CD4-positive, alpha-beta T cell (primary cell): ENCODE results near the gene OR4S1. TPM values are rescaled to one million over a fixed set of nuclear protein-coding genes. Genes with fewer than 3 reads are reported as not detected.

Source experiments
- ATAC-seq: fragments of 200-7000 bp; cut with Tn5 transposase; one replicate; pipeline ENCODE4 v1.10.0; 2022; ENCODE audit warnings: mild to moderate bottlenecking; ENCODE audit not compliant: poor library complexity
- CTCF ChIA-PET: fragments of 350-600 bp; sonication (Branson Sonifier 250); formaldehyde crosslinking; loops from one replicate; lab custom pipeline; 2021; ENCODE audit warnings: antibody characterized with exemption, inconsistent platforms; lab: Charles Lee
- POLR2A ChIA-PET: fragments of 350-600 bp; sonication (Branson Sonifier 250); formaldehyde crosslinking; loops from one replicate; lab custom pipeline; 2021; ENCODE audit warnings: antibody characterized with exemption, inconsistent platforms; lab: Charles Lee
- DNase-seq, 14 experiments: peaks; one replicate each; pipeline ENCODE4 v3.0.0-alpha.2; 2013 to 2020; ENCODE audit warnings: mixed read lengths in 2 of 14
- H3K27ac ChIP-seq, 2 donors: one replicate each; pipeline versions ENCODE4 v1.5.1 to v1.7.0; 2013; ENCODE audit warnings: low read length in 2 of 2, low read depth in 1 of 2, mild to moderate bottlenecking in 1 of 2
- H3K27me3 ChIP-seq, 2 experiments: 1 replicate in 1 of 2; 2 replicates in 1 of 2; pipeline versions ENCODE4 v1.6.1 to v1.7.0; 2013; ENCODE audit warnings: low read length in 2 of 2, control low read depth in 1 of 2, mild to moderate bottlenecking in 1 of 2, moderate library complexity in 1 of 2; ENCODE audit not compliant: insufficient read depth in 2 of 2, control insufficient read depth in 1 of 2
- H3K36me3 ChIP-seq: one replicate; pipeline ENCODE4 v1.6.1; 2013; ENCODE audit warnings: low read length, control low read depth; ENCODE audit not compliant: insufficient read depth
- H3K4me1 ChIP-seq: one replicate; pipeline ENCODE4 v1.6.1; 2013; ENCODE audit warnings: low read length, control low read depth; ENCODE audit not compliant: insufficient read depth
- H3K4me3 ChIP-seq: one replicate; pipeline ENCODE4 v1.5.1; 2013; ENCODE audit warnings: mild to moderate bottlenecking, low read length, moderate library complexity
- H3K9me3 ChIP-seq, 2 experiments: 1 replicate in 1 of 2; 2 replicates in 1 of 2; pipeline versions ENCODE4 v1.6.1 to v1.7.0; 2013; ENCODE audit warnings: low read length in 2 of 2, mild to moderate bottlenecking in 2 of 2, control low read depth in 1 of 2, moderate library complexity in 1 of 2; ENCODE audit not compliant: control insufficient read depth in 1 of 2, insufficient read depth in 1 of 2
- H3K27ac Mint-ChIP-seq: one replicate; pipeline ENCODE4 v1.8.0; 2020; ENCODE audit warnings: mixed read lengths
- H3K27me3 Mint-ChIP-seq: one replicate; pipeline ENCODE4 v1.8.0; 2021; ENCODE audit warnings: mixed read lengths
- H3K36me3 Mint-ChIP-seq: one replicate; pipeline ENCODE4 v1.8.0; 2021; ENCODE audit warnings: low read depth, mixed read lengths
- H3K4me1 Mint-ChIP-seq: one replicate; pipeline ENCODE4 v1.8.0; 2021; ENCODE audit warnings: low read depth, mixed read lengths
- H3K4me3 Mint-ChIP-seq: one replicate; pipeline ENCODE4 v1.8.0; 2020; ENCODE audit warnings: mild to moderate bottlenecking, mixed read lengths
- H3K9me3 Mint-ChIP-seq: one replicate; pipeline ENCODE4 v1.8.0; 2020; ENCODE audit warnings: mixed read lengths
- CTCF ChIP-seq: fragments of 200-600 bp; IDR thresholded peaks from one replicate; pipeline ENCODE4 v1.8.0; 2022; ENCODE audit warnings: antibody characterized with exemption, mild to moderate bottlenecking
- intact Hi-C, 2 experiments: fragments of 100-400 bp; cut with DNase I in 1 of 2; cut with micrococcal nuclease in 1 of 2; formaldehyde crosslinking; loops; one replicate each; pipeline versions ENCODE4 v1.15.1 to v1.9.0; 2023 to 2025; cut with DNase I, micrococcal nuclease
- total RNA-seq, 174 experiments: library from RNA in 2 of 174; stranded (reverse) in 2 of 174; gene quantifications; one replicate each; pipeline ENCODE4 v1.2.3 and lab custom pipeline; 2021 to 2026

The OR4S1 gene
- total RNA-seq, 2 experiments from 2014 or later, result not detected

- Histone ChIP-seq H3K27me3 (no peaks in the 10 kb centered on the region), H3K27ac (no peak overlapping the region), H3K36me3 (no peaks in the 10 kb centered on the region), H3K4me1 (no peaks in the 10 kb centered on the region), H3K9me3 (peaks cover 0 to 9% of the 10 kb centered on the region in 2 experiments), H3K4me3 (no peak overlapping the region)
- peaks cover 9% of the 10 kb centered on the region for H3K9me3 Mint-ChIP-seq
- no peak for TF ChIP-seq CTCF
- no peaks in the 10 kb centered on the region for H3K36me3 Mint-ChIP-seq
- intact Hi-C loops, result no loop called here
- no peaks in the 10 kb centered on the region for H3K4me1 Mint-ChIP-seq
- ChIA-PET POLR2A (no interaction called here), CTCF (no interaction called here)
- H3K4me3 Mint-ChIP-seq, result no peak overlapping the region
- no peak for ATAC-seq
- peaks cover 5% of the 10 kb centered on the region for H3K27me3 Mint-ChIP-seq
- DNase-seq, result no peak
- H3K27ac Mint-ChIP-seq, result no peak overlapping the region
Observed at GRCh38 chr11:48354013-48354412, 48.0 kb downstream of the OR4S1 start.

- POLR2A ChIA-PET, result no interaction called here
- no peaks in the 10 kb centered on the region for H3K36me3 Mint-ChIP-seq
Observed at GRCh38 chr11:48354677-48355076, 48.7 kb downstream of the OR4S1 start.

More at GRCh38 chr11:48354677-48355076, 48.7 kb downstream of the OR4S1 start:
- Histone ChIP-seq H3K4me1 (no peaks in the 10 kb centered on the region), H3K27ac (no peak overlapping the region), H3K36me3 (no peaks in the 10 kb centered on the region), H3K9me3 (peaks cover 0 to 9% of the 10 kb centered on the region in 2 experiments), H3K27me3 (no peaks in the 10 kb centered on the region), H3K4me3 (no peak overlapping the region)
- no peak for TF ChIP-seq CTCF
- CTCF ChIA-PET, result no interaction called here
- H3K4me3 Mint-ChIP-seq, result no peak overlapping the region
- intact Hi-C loops, result no loop called here
- DNase-seq (no peak), ATAC-seq (no peak)
- H3K27ac Mint-ChIP-seq, result no peak overlapping the region
- H3K9me3 Mint-ChIP-seq, result peaks cover 9% of the 10 kb centered on the region
- H3K27me3 Mint-ChIP-seq, result peaks cover 5% of the 10 kb centered on the region
- H3K4me1 Mint-ChIP-seq, result no peaks in the 10 kb centered on the region

Other genes with a start within 250 kb of the OR4S1 start
- not detected for gene OR4B1, start 89.4 kb upstream of the OR4S1 start, total RNA-seq
- gene OR4X2, start 61.1 kb upstream of the OR4S1 start, total RNA-seq, result not detected
- gene OR4X1, start 42.4 kb upstream of the OR4S1 start, total RNA-seq, result not detected
- gene OR4C3, start 18.7 kb downstream of the OR4S1 start, total RNA-seq, result not detected
- gene OR4C5, start 60.2 kb downstream of the OR4S1 start, total RNA-seq, result not detected
- gene OR4A47, start 182.6 kb downstream of the OR4S1 start, total RNA-seq, result not detected